Stimulated activated CD8-positive, alpha-beta memory T cell treated with anti-CD3 and anti-CD28 coated beads, Interleukin-4, amount 100 ng/mL, for 4 hours (primary cell): ENCODE data around the gene SMARCA2.
A peak's percentile ranks its signal among the peaks of the same experiment; 100 is the strongest.

Experiments used
- DNase-seq, 2 donors: peaks; one replicate each; pipeline ENCODE4 v3.0.0-alpha.2; 2020; ENCODE audit warnings: low read depth in 2 of 2, low spot score in 1 of 2

Gene SMARCA2

DNA sequence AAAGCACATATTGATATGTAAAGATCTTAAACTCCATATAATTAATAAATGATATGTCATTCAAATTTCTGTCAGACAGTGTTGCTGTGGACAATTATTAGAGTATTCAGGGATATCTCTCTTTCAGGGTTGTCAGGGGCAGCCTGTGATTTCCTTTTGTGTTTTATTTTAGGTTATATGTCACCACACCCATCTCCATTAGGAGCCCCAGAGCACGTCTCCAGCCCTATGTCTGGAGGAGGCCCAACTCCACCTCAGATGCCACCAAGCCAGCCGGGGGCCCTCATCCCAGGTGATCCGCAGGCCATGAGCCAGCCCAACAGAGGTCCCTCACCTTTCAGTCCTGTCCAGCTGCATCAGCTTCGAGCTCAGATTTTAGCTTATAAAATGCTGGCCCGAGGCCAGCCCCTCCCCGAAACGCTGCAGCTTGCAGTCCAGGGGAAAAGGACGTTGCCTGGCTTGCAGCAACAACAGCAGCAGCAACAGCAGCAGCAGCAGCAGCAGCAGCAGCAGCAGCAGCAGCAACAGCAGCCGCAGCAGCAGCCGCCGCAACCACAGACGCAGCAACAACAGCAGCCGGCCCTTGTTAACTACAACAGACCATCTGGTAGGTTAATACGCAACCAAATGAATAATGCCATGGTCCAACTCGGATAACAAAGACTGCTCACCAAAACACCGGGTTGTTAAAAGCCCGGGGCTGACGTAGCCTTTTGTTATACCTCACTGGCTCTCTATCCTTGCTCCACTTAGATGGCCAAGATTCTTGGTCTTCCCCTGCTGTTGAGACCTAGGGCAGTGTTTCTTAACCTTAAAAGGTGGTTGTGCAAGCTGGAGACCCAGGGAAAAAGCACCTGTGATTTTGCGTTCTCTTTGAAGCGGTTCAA is 24.4 kb downstream of the SMARCA2 start:
- DNase-seq = no peak

GRCh38 chr9:2040828-2041227 is 25.7 kb downstream of the SMARCA2 start:
- no peak for DNase-seq

DNA sequence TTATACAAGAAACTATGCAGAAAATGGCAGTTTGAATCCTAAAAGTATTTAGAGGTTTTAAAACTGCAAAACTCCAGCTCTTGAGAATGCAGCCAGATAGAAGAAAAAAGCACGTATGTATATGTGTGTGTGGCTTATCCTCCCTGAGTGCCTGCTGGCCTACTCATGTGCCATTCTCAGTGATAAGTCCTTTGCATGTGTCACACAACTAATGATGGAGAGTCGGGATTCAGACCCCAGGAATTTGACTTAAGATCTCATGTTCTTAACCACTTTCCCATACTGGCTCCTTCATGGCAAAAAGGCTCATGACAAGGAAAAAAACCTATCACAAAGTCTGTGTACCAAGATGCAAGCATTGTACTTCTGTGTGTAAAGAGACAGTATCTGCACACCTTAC is 26.6 kb downstream of the SMARCA2 start:
- DNase-seq = no peak

DNA sequence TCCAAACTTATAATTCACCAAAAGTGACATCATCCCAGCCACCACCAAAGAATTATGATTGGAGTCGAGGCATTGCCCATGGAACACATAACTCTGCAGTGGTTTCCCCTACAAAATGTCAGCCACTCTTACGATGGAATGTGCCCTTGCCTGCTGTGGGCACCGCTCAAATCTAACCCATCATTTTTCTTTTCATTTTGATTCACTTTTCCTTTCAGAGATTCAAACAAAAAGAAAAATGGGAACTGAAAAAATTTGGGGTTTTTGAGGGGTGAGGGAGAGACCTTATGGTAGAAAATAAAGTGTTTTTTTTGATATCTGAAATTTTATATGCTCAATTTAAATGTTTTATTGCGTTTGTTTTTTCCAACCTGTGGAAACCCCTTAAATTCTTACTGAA is 28.1 kb downstream of the SMARCA2 start:
- no peak for DNase-seq

DNA sequence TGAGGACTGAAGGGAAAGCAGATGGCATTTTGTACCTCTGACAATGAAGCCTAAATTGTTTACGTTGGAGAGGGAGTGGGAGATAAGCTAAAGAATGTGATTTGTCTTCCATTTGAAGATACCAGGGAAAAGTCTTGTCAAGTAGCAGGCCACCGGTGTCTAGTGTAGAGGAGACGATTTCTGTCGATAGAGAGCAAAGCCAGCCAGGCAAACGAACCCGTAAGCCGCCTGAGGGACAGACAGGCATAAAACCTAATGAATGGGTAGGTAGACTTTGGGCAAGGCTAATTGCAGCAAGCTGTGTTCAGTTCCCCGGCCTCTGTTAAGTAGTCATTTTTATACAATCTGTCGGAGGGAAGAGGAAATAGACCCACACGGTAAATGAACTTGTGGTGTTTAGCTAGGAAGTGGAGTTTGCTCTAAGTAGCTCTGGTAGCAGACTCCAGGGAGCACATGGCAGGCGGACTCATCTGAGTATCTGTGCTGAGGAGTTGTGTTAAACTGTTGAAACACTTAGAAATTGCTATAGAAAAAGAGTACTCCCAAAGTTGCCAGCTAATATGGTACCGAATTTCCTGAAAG is 28.8 kb downstream of the SMARCA2 start:
- no peak for DNase-seq

DNA sequence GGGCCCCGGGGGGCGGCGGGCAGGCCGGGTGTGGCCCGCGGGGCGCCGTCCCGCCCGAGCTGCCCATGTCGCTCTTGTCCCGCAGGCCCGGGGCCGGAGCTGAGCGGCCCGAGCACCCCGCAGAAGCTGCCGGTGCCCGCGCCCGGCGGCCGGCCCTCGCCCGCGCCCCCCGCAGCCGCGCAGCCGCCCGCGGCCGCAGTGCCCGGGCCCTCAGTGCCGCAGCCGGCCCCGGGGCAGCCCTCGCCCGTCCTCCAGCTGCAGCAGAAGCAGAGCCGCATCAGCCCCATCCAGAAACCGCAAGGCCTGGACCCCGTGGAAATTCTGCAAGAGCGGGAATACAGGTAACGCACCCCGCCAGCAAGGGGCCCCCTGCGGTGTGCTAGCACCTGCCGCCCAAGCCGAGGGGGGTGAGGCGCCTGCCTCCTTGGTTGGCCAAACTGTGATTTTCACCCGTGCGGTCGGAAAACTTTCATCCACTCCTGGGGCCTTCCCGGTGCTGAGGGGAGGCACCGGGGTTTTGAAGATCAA is 32.1 kb downstream of the SMARCA2 start:
- no peak for DNase-seq

GRCh38 chr9:2047916-2048315 is 32.8 kb downstream of the SMARCA2 start:
- no peak for DNase-seq

DNA sequence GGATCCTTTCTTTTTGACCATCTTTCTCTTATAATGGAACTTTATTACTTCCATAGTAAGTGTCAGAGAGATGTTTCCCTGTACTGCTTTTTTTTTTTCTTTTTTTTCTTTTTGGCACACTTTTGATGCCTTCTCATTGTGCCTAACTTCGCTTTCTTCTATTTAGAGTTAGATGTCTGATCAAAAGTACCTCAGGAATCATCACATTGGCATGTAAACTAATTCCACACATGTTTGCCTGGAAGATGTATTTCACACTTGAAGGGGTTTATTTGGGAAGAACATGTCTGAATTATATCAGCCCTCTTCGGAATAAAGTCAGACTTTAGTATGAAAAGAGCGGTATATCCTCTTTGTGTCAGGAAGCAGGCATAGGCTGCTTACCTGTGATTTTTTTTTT is 35.1 kb downstream of the SMARCA2 start:
- no peak for DNase-seq

- DNase-seq = peak; percentile 3 to 18
Measured at GRCh38 chr9:2053883-2054845, 39.0 kb downstream of the SMARCA2 start.

DNA sequence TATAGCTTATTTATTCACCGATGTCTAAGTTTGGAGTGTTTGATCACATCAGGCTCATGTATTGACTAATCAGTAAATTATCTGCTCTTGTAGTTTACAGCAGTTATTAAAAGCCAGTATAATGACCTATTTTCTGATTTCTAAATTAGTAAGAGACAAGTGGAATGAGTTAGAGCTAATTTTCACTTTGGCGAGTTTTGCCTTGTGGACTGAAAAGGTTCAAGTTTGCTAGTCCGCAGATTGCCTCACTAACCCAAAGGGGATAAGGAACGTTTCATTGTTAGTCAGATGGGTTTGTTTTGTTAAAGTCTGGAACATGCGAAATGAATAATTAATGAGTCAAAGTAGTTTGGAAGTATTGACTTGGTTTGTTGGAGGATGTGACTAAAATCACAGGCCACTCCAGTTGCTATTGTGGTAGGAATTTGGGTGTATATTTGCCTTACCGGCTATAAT is 40.1 kb downstream of the SMARCA2 start:
- no peak for DNase-seq

DNA sequence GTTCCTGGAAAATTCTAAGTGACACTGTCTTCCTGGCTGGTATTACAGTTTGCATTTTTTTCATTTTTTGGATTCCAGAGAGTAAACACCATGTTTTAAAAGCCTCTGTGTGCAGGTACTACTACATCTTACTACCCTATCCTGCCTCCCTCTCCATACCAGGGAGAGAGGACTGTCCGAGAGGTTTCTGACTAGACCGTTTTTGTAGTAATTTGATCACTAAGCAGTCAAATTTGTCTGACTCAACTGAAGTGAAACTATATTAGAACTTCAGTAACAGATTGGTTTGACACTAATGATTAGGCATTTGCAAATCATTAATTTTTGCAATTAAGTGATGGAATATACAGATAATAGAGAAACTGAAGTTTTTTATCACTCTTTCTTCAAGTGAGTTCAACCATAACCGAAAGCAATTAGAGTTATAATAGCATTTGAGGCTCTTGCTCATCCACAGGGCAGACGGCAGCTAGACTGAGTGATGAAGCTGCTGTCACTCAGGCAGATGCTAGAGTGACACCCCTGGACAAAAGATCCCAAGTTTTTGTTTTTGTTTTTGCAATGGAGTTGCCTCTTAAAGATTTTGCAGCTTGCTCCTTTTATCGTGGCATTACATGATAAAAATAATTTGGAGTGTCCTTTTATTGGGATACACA is 44.3 kb downstream of the SMARCA2 start:
- no peak for DNase-seq

GRCh38 chr9:2060424-2060823 is 45.3 kb downstream of the SMARCA2 start:
- no peak for DNase-seq

GRCh38 chr9:2065704-2066103 is 50.6 kb downstream of the SMARCA2 start:
- DNase-seq = no peak

- DNase-seq = no peak
Measured at GRCh38 chr9:2066312-2067273, 51.4 kb downstream of the SMARCA2 start.

GRCh38 chr9:2072752-2073405 is 57.7 kb downstream of the SMARCA2 start:
- no peak for DNase-seq

DNA sequence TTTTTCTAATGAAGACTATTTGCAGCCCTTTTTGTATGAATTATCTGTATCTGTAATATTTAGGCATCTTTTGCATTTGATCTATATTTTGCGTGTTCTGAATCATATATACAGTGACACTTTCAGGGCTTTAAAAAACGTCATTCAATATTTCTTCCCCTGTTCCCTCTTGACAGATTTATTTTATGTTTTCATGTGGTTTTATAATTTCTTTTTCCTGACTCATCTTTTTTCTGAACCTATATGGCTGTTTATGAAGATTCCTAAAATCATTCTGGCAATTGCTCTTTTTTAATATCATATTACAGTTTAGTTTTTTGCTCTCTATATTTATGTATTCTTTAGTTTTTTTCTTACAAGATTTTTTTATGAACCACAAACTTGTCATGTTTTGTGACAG is 67.6 kb downstream of the SMARCA2 start:
- DNase-seq = no peak

- no peak for DNase-seq
Measured at GRCh38 chr9:2083479-2083878, 68.3 kb downstream of the SMARCA2 start.

GRCh38 chr9:2085716-2086115 is 70.6 kb downstream of the SMARCA2 start:
- no peak for DNase-seq

GRCh38 chr9:2086116-2086515 is 71.0 kb downstream of the SMARCA2 start:
- DNase-seq = no peak
